ENCODE measurements around the gene CHCHD10.

The CHCHD10 gene

DNA sequence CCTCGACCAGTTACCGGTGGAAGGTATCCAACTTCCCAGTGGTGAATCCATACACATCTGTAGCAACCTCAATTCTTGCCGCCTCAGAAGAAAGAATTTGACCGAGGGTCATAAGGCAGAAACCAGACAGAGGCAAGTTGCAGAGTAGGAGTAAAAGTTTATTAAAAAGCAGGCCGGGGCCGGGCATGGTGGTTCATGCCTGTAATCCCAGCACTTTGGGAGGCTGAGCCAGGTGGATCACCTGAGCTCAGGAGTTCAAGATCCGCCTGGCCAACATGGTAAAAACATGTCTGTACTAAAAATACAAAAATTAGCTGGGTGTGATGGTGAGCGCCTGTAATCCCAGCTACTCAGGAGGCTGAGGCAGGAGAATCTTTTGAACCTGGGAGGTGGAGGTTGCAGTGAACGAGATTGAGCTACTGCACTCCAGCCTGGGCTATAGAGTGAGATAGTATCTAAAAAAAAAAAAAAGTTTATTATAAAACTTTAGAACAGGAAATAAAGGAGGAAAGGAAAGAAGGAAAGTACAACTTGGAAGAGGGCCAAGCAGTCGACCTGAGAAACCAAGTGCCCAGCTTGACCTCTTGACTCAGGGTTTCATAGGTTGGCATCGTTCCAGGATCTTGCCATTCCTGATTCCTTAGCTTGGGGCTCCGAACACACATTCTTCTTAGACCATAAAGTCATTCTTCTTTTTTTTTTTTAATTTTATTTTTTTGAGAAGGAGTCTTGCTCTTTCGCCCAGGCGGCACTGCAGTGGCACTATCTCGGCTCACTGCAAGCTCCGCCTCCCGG lies 49.2 kb downstream of the CHCHD10 start:
- Histone ChIP-seq H3K4me1 (ENCODE audit: control insufficient read depth in 1 of 2, insufficient read depth in 1 of 2, low read depth in 1 of 2, low read length in 1 of 2) (peaks cover 18 to 21% of the 10 kb centered on the region in 2 experiments), H3K27me3 (no peaks in the 10 kb centered on the region), H3K4me3 (ENCODE audit: low read depth in 1 of 2, low read length in 1 of 2) (no peak overlapping the region), H3K27ac (no peak overlapping the region), H3K36me3 (peaks cover 17% of the 10 kb centered on the region), H3K9me3 (no peaks in the 10 kb centered on the region)
- TF ChIP-seq, protein P1, sequence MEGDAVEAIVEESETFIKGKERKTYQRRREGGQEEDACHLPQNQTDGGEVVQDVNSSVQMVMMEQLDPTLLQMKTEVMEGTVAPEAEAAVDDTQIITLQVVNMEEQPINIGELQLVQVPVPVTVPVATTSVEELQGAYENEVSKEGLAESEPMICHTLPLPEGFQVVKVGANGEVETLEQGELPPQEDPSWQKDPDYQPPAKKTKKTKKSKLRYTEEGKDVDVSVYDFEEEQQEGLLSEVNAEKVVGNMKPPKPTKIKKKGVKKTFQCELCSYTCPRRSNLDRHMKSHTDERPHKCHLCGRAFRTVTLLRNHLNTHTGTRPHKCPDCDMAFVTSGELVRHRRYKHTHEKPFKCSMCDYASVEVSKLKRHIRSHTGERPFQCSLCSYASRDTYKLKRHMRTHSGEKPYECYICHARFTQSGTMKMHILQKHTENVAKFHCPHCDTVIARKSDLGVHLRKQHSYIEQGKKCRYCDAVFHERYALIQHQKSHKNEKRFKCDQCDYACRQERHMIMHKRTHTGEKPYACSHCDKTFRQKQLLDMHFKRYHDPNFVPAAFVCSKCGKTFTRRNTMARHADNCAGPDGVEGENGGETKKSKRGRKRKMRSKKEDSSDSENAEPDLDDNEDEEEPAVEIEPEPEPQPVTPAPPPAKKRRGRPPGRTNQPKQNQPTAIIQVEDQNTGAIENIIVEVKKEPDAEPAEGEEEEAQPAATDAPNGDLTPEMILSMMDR (IDR thresholded peaks at IDR 0.05), result no peak

DNA sequence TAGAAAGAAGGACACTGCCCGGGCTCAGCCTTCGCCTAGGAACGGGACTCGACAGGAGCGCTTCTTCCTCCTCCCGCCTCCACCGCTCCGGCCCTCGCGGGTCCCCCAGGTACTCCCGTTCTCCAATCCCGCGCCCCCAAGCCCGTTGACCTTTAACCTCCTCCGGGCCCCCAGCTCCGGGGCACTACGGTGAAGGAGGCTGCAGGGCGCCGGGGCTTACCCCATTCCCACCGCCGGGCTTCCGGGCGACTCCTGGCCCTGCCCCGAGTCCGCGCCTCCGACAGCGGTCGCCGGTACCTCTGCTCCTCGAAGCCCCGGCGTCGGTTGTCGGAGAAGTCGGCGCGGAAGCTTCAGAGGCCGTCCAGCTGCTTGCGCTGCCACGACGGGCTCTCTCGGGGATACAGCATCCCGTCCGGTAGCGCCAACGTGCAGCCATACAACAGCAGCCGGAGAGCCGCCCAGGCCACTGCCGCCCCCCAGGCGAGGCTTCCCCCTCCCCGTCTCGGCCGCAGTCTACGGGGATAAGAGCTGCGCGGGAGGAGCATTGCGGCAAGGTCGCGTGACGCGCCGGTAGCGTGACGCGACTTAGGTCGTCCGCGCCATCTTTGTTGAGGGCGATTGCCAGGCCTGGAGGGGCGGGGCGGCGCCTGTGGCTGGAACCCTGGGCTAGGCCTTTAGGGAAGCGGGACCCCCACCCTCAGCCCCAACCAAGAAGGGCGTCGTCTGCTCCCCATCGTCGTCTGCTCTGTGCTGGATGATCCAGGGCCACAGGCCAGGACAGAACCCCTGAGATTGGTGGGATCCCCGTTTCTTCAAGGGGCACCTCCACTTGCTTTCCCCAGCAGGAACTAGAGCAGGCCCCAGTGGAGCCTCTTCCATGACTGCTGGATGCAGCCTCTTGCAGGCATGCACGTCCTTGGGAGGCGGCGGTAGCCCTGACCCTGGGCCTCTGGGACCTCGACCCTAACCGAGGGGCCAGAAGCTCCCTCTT lies 50.7 kb downstream of the CHCHD10 start:
- TF ChIP-seq, protein P1 (IDR thresholded peaks at IDR 0.05), result peak; percentile 24
- Histone ChIP-seq H3K4me3 (ENCODE audit: low read depth in 1 of 2, low read length in 1 of 2) (peak overlapping the region; percentile 95 to 98), H3K9me3 (no peaks in the 10 kb centered on the region), H3K27me3 (no peaks in the 10 kb centered on the region), H3K36me3 (peaks cover 32% of the 10 kb centered on the region), H3K4me1 (ENCODE audit: control insufficient read depth in 1 of 2, insufficient read depth in 1 of 2, low read depth in 1 of 2, low read length in 1 of 2) (peaks cover 18 to 21% of the 10 kb centered on the region in 2 experiments), H3K27ac (peak overlapping the region; percentile 92)
